ENCODE measurements around the gene MARF1.
A peak's percentile ranks its signal among the peaks of the same experiment; 100 is the strongest.

DNA sequence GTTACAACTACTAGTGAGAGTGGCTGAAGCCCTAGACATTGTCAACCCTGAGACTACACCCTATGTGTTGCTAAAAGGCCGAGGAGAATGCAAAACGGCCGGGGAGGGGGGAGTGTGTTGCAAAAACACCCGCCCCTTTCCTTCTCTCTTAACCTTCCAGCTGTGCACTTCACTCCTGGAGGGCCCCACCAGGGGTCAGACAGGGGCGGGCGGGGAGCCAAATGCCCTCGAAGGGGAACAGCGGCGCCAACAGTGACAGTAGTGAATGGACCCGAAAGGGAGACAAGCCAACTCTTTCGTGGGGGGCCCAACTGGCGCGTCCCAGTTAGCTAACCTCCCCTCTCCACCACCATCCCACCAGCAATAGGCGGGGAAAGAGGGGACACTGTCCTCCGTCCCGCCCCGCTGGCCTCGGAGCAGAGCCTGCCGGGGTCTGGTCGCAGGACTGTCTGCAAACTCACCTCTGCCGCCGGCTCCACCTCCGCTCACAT, 352 bp downstream of the MARF1 start:
- TF ChIP-seq, protein P1, sequence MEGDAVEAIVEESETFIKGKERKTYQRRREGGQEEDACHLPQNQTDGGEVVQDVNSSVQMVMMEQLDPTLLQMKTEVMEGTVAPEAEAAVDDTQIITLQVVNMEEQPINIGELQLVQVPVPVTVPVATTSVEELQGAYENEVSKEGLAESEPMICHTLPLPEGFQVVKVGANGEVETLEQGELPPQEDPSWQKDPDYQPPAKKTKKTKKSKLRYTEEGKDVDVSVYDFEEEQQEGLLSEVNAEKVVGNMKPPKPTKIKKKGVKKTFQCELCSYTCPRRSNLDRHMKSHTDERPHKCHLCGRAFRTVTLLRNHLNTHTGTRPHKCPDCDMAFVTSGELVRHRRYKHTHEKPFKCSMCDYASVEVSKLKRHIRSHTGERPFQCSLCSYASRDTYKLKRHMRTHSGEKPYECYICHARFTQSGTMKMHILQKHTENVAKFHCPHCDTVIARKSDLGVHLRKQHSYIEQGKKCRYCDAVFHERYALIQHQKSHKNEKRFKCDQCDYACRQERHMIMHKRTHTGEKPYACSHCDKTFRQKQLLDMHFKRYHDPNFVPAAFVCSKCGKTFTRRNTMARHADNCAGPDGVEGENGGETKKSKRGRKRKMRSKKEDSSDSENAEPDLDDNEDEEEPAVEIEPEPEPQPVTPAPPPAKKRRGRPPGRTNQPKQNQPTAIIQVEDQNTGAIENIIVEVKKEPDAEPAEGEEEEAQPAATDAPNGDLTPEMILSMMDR (IDR thresholded peaks at IDR 0.05) = peak; percentile 29
- no peak; the same call in 1 of the 2 replicates for TF ChIP-seq SIN3A (IDR thresholded peaks at IDR 0.05; ENCODE audit: borderline replicate concordance, insufficient read depth, low read depth, low read length)
